Measurements from ENCODE around the gene NAPB.

Gene NAPB

GRCh38 chr20:23438661-23439060, 17.4 kb upstream of the NAPB start:
- no peak for DNase-seq (ENCODE audit: low read depth in 2 of 3, low spot score in 2 of 3)

GRCh38 chr20:23437126-23437899, 16.0 kb upstream of the NAPB start:
- DNase-seq (ENCODE audit: low read depth in 2 of 3, low spot score in 2 of 3) = no peak

GRCh38 chr20:23436681-23437080, 15.4 kb upstream of the NAPB start:
- DNase-seq (ENCODE audit: low read depth in 2 of 3, low spot score in 2 of 3) = no peak

- no peak for DNase-seq (ENCODE audit: low read depth in 2 of 3, low spot score in 2 of 3)
Observed at GRCh38 chr20:23435626-23436539, 14.6 kb upstream of the NAPB start.

GRCh38 chr20:23434521-23435313, 13.4 kb upstream of the NAPB start:
- no peak for DNase-seq (ENCODE audit: low read depth in 2 of 3, low spot score in 2 of 3)

- no peak for DNase-seq (ENCODE audit: low read depth in 2 of 3, low spot score in 2 of 3)
Observed at GRCh38 chr20:23433628-23434027, 12.3 kb upstream of the NAPB start.

- DNase-seq (ENCODE audit: low read depth in 2 of 3, low spot score in 2 of 3) = no peak
Observed at GRCh38 chr20:23425129-23425528, 3.8 kb upstream of the NAPB start.

- no peak for DNase-seq (ENCODE audit: low read depth in 2 of 3, low spot score in 2 of 3)
Observed at GRCh38 chr20:23419995-23420901, 1.0 kb downstream of the NAPB start.

GRCh38 chr20:23419657-23419994, 1.7 kb downstream of the NAPB start:
- no peak for DNase-seq (ENCODE audit: low read depth in 2 of 3, low spot score in 2 of 3)

GRCh38 chr20:23417861-23418260, 3.4 kb downstream of the NAPB start:
- DNase-seq (ENCODE audit: low read depth in 2 of 3, low spot score in 2 of 3) = no peak

GRCh38 chr20:23415959-23416583, 5.2 kb downstream of the NAPB start:
- no peak for DNase-seq (ENCODE audit: low read depth in 2 of 3, low spot score in 2 of 3)

- no peak for DNase-seq (ENCODE audit: low read depth in 2 of 3, low spot score in 2 of 3)
Observed at GRCh38 chr20:23415555-23415954, 5.7 kb downstream of the NAPB start.

- DNase-seq (ENCODE audit: low read depth in 2 of 3, low spot score in 2 of 3) = no peak
Observed at GRCh38 chr20:23414526-23415188, 6.6 kb downstream of the NAPB start.

GRCh38 chr20:23413862-23414422, 7.3 kb downstream of the NAPB start:
- DNase-seq (ENCODE audit: low read depth in 2 of 3, low spot score in 2 of 3) = no peak

GRCh38 chr20:23412026-23412425, 9.3 kb downstream of the NAPB start:
- DNase-seq (ENCODE audit: low read depth in 2 of 3, low spot score in 2 of 3) = no peak

GRCh38 chr20:23410916-23411695, 10.2 kb downstream of the NAPB start:
- no peak for DNase-seq (ENCODE audit: low read depth in 2 of 3, low spot score in 2 of 3)

GRCh38 chr20:23409800-23410199, 11.5 kb downstream of the NAPB start:
- no peak for DNase-seq (ENCODE audit: low read depth in 2 of 3, low spot score in 2 of 3)

GRCh38 chr20:23408957-23409356, 12.3 kb downstream of the NAPB start:
- DNase-seq (ENCODE audit: low read depth in 2 of 3, low spot score in 2 of 3) = no peak

Data from activated CD8-positive, alpha-beta memory T cell treated with anti-CD3 and anti-CD28 coated beads for 48 hours (primary cell).